HG03095 (cell line): ENCODE results near the gene SYTL4.

Source experiments
- ATAC-seq: cut with Tn5 transposase; IDR thresholded peaks from one replicate; pipeline ENCODE4 v1.9.1; 2021; ENCODE audit warnings: moderate library complexity; ENCODE audit not compliant: unreplicated experiment

The SYTL4 gene

GRCh38 chrX:100649550-100650356 is 82.2 kb downstream of the SYTL4 start:
- no peak for ATAC-seq

- no peak for ATAC-seq
Measured at GRCh38 chrX:100648458-100649417, 83.2 kb downstream of the SYTL4 start.

GRCh38 chrX:100647739-100648138 is 84.2 kb downstream of the SYTL4 start:
- ATAC-seq = no peak

- ATAC-seq = no peak
Measured at GRCh38 chrX:100647095-100647494, 84.8 kb downstream of the SYTL4 start.

GRCh38 chrX:100645106-100645505 is 86.8 kb downstream of the SYTL4 start:
- no peak for ATAC-seq

GRCh38 chrX:100643956-100644860 is 87.7 kb downstream of the SYTL4 start, which contains the start of gene SRPX2:
SRPX2 (plus strand) TSS chrX:100644199; CDS start chrX:100646323, 2,124 bp downstream.
- no peak for ATAC-seq

GRCh38 chrX:100643212-100643611 is 88.7 kb downstream of the SYTL4 start:
- ATAC-seq = no peak

- ATAC-seq = no peak
Measured at GRCh38 chrX:100642290-100642689, 89.6 kb downstream of the SYTL4 start.

GRCh38 chrX:100636321-100636991 is 95.5 kb downstream of the SYTL4 start, which contains the start of gene TSPAN6:
TSPAN6 (minus strand) TSS chrX:100636806; CDS start chrX:100636694, 112 bp downstream.
- ATAC-seq = peak; percentile 90

GRCh38 chrX:100635989-100636320 is 96.0 kb downstream of the SYTL4 start:
- ATAC-seq = no peak

GRCh38 chrX:100635040-100635439 is 96.9 kb downstream of the SYTL4 start:
- no peak for ATAC-seq

GRCh38 chrX:100625985-100626491 is 105.9 kb downstream of the SYTL4 start:
- peak; percentile 97 for ATAC-seq
